ENCODE data around the gene URI1. TPM values are rescaled to one million over a fixed set of nuclear protein-coding genes. Genes with fewer than 3 reads are reported as not detected.

Gene URI1
- total and polyA plus RNA-seq, 11 donors: 10.9 to 53.7 (median 41.5) TPM

DNA sequence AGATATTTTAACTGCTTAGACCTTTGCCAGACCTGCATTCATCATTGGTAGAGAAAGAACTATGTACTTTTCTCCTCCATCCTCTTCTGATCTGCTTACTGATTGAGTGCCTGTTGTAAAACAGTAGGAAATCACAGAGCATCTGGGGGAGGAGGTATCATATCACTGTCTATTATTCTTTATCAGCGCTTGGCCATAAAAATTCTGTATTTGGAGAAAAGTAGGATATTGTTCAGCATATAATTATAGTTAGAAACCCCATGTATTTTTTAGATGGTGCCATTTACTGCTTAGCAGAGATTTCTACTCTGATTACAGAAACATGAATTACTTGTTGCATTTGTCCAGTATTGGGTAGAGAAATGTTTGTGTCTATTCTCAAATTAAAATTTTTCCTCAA lies 62.4 kb downstream of the URI1 start:
- peaks cover 0 to 22% (median 0%) of the 10 kb centered on the region in 12 donors for H3K9me3 ChIP-seq
- intact Hi-C loops (cut with DNase I): no loop called here
- TF ChIP-seq POLR2A (IDR thresholded peaks at IDR 0.05): no peak
- TF ChIP-seq, protein P1, sequence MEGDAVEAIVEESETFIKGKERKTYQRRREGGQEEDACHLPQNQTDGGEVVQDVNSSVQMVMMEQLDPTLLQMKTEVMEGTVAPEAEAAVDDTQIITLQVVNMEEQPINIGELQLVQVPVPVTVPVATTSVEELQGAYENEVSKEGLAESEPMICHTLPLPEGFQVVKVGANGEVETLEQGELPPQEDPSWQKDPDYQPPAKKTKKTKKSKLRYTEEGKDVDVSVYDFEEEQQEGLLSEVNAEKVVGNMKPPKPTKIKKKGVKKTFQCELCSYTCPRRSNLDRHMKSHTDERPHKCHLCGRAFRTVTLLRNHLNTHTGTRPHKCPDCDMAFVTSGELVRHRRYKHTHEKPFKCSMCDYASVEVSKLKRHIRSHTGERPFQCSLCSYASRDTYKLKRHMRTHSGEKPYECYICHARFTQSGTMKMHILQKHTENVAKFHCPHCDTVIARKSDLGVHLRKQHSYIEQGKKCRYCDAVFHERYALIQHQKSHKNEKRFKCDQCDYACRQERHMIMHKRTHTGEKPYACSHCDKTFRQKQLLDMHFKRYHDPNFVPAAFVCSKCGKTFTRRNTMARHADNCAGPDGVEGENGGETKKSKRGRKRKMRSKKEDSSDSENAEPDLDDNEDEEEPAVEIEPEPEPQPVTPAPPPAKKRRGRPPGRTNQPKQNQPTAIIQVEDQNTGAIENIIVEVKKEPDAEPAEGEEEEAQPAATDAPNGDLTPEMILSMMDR (IDR thresholded peaks at IDR 0.05): no peak
- DNase-seq (no peak), ATAC-seq (no peak)
- 95 to 97% (median 97%) methylated on average over 1 of the region's 1 CpG for WGBS, 4 donors
- H3K27ac ChIP-seq: no peak overlapping the region
- H3K36me3 ChIP-seq: peaks cover 0 to 34% (median 14%) of the 10 kb centered on the region in 9 donors
- H3K4me1 ChIP-seq: no peaks in the 10 kb centered on the region
- no peaks in the 10 kb centered on the region for H3K27me3 ChIP-seq
- H3K4me3 ChIP-seq: no peak overlapping the region

DNA sequence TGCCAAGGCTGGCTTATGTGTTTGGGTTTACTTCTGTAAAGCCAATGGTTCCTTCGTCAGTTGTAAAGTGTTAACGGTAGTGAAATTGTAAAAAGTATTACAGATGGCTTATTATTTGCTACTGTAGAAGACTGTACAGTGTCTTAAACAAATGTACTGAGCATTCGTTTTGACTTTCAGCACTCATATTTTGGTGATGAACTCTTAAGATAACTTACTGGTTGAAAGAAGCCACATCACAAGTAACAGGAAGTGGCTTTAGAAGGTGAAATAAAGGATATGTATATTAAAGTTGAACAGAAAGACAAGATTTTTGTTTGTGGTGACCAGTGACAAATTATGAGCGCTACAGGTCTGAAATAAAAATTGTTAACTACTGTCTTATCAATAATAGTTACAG lies 64.2 kb downstream of the URI1 start:
- intact Hi-C loops (cut with DNase I): no loop called here
- Histone ChIP-seq H3K9me3 (peaks cover 0 to 4% (median 0%) of the 10 kb centered on the region in 12 donors), H3K4me1 (no peaks in the 10 kb centered on the region), H3K27ac (no peak overlapping the region), H3K4me3 (no peak overlapping the region), H3K36me3 (peaks cover 0 to 51% (median 28%) of the 10 kb centered on the region in 9 donors), H3K27me3 (no peaks in the 10 kb centered on the region)
- TF ChIP-seq, protein P1 (IDR thresholded peaks at IDR 0.05): no peak
- no peak for TF ChIP-seq POLR2A (IDR thresholded peaks at IDR 0.05)
- ATAC-seq (no peak), DNase-seq (no peak)
- WGBS, 4 donors: 88 to 93% (median 91%) methylated on average over 4 of the region's 4 CpGs

DNA sequence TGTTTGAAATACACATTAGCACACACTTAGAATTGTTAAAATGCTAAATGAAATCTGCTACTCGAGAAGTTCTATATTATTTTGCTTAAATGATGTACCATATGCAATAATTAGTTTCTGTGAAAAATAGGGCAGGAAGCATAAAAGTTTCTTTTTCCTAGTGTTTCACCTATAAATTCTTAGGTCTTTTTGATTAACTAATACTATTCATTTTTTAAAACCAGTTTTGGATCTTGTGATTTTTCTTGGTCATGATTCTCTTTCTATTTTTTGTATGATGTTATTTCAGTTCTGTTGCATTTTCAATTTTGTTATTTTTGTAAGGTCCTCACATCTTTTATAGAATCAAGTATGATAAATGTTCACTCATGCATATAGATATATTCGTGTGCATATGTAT lies 66.1 kb downstream of the URI1 start:
- TF ChIP-seq, protein P1 (IDR thresholded peaks at IDR 0.05): no peak
- no peak for TF ChIP-seq POLR2A (IDR thresholded peaks at IDR 0.05)
- Histone ChIP-seq H3K27me3 (no peaks in the 10 kb centered on the region), H3K4me1 (no peaks in the 10 kb centered on the region), H3K27ac (no peak overlapping the region), H3K9me3 (no peaks in the 10 kb centered on the region), H3K4me3 (no peak overlapping the region), H3K36me3 (peaks cover 0 to 70% (median 46%) of the 10 kb centered on the region in 9 donors)
- WGBS, 4 donors: 96 to 98% (median 97%) methylated on average over 2 of the region's 2 CpGs
- no peak for ATAC-seq
- DNase-seq: no peak
- intact Hi-C loops (cut with DNase I): no loop called here

DNA sequence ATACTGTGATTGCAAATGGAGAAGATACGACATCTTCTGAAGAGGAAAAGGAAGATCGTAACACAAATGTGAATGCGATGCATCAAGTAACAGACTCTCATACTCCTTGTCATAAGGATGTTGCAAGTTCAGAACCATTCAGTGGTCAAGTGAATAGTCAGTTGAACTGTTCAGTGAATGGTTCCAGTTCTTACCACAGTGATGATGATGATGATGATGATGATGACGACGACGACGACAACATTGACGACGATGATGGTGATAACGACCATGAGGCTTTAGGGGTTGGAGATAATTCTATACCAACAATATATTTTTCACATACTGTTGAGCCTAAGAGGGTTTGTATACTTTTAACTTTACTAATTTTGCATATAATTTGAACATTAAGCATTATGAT lies 67.0 kb downstream of the URI1 start:
- H3K4me1 ChIP-seq: no peaks in the 10 kb centered on the region
- ATAC-seq: no peak
- intact Hi-C loops (cut with DNase I): no loop called here
- no peak for DNase-seq
- no peak overlapping the region for H3K4me3 ChIP-seq
- H3K36me3 ChIP-seq: peaks cover 0 to 79% (median 50%) of the 10 kb centered on the region in 9 donors
- TF ChIP-seq POLR2A (IDR thresholded peaks at IDR 0.05): no peak
- TF ChIP-seq, protein P1 (IDR thresholded peaks at IDR 0.05): no peak
- H3K27me3 ChIP-seq: no peaks in the 10 kb centered on the region
- H3K27ac ChIP-seq: no peak overlapping the region
- 94 to 95% (median 94%) methylated on average over 10 of the region's 10 CpGs for WGBS, 4 donors
- H3K9me3 ChIP-seq: no peaks in the 10 kb centered on the region
